CD14-positive monocyte (primary cell): ENCODE results near the gene HES3. TPM values are rescaled to one million over a fixed set of nuclear protein-coding genes. Genes with fewer than 3 reads are reported as not detected.

Experiments used
- DNase-seq, 3 donors: peaks; one replicate each; pipeline ENCODE4 v3.0.0-alpha.2; 2011 to 2022
- H2AFZ ChIP-seq: 2 replicates; pipeline ENCODE4 v1.6.0; 2012; ENCODE audit warnings: mild to moderate bottlenecking, low read depth, low read length, inconsistent platforms; ENCODE audit not compliant: insufficient read depth, poor library complexity, severe bottlenecking
- H3K27ac ChIP-seq, 2 donors: 1 replicate in 1 of 2; 2 replicates in 1 of 2; pipeline ENCODE4 v1.5.1; 2012 to 2013; ENCODE audit warnings: low read length in 2 of 2, control low read depth in 1 of 2, inconsistent platforms in 1 of 2, low read depth in 1 of 2, mild to moderate bottlenecking in 1 of 2
- H3K27me3 ChIP-seq, 2 donors: one replicate each; pipeline versions ENCODE4 v1.6.0 to v1.6.1; 2011 to 2013; ENCODE audit warnings: low read length in 2 of 2; ENCODE audit not compliant: control insufficient read depth in 2 of 2, insufficient read depth in 2 of 2
- H3K36me3 ChIP-seq, 2 donors: replicated peaks in 1 of 2; 1 replicate in 1 of 2; 2 replicates in 1 of 2; pipeline versions ENCODE4 v1.5.1 to v1.6.1; 2012 to 2013; ENCODE audit warnings: low read length in 2 of 2, control low read depth in 1 of 2, inconsistent platforms in 1 of 2, mild to moderate bottlenecking in 1 of 2; ENCODE audit not compliant: insufficient read depth in 2 of 2, control insufficient read depth in 1 of 2
- H3K4me1 ChIP-seq, 2 donors: 1 replicate in 1 of 2; 2 replicates in 1 of 2; pipeline versions ENCODE4 v1.5.1 to v1.6.1; 2012 to 2013; ENCODE audit warnings: low read length in 2 of 2, control low read depth in 1 of 2, inconsistent platforms in 1 of 2, mild to moderate bottlenecking in 1 of 2, moderate library complexity in 1 of 2; ENCODE audit not compliant: insufficient read depth in 2 of 2, control insufficient read depth in 1 of 2
- H3K4me2 ChIP-seq: replicated peaks from 2 replicates; pipeline ENCODE3; 2012; ENCODE audit warnings: low read length, moderate library complexity, mild to moderate bottlenecking; ENCODE audit not compliant: poor library complexity, severe bottlenecking; ENCODE audit errors: extremely low read depth
- H3K4me3 ChIP-seq, 3 experiments: fragments of 200-600 bp in 1 of 3; sonication (generic) in 1 of 3; replicated peaks in 1 of 3; 1 replicate in 2 of 3; 2 replicates in 1 of 3; pipeline ENCODE4 v1.5.1; 2011 to 2013; ENCODE audit warnings: low read length in 3 of 3, mild to moderate bottlenecking in 3 of 3, control low read depth in 2 of 3, low read depth in 2 of 3, inconsistent platforms in 1 of 3, moderate library complexity in 1 of 3
- H3K79me2 ChIP-seq: 2 replicates; pipeline ENCODE4 v1.6.0; 2012; ENCODE audit warnings: mild to moderate bottlenecking, control low read depth, inconsistent platforms, low read length, moderate library complexity; ENCODE audit not compliant: insufficient read depth
- H3K9ac ChIP-seq: 2 replicates; pipeline ENCODE4 v1.6.0; 2017; ENCODE audit warnings: low read length, mild to moderate bottlenecking; ENCODE audit not compliant: insufficient read depth, poor library complexity, severe bottlenecking
- H3K9me3 ChIP-seq, 2 donors: replicated peaks in 1 of 2; 1 replicate in 1 of 2; 2 replicates in 1 of 2; pipeline versions ENCODE4 v1.5.1 to v1.6.1; 2012 to 2013; ENCODE audit warnings: low read length in 2 of 2, control low read depth in 1 of 2; ENCODE audit not compliant: control insufficient read depth in 1 of 2, insufficient read depth in 1 of 2
- H4K20me1 ChIP-seq: 2 replicates; pipeline ENCODE4 v1.6.0; 2012; ENCODE audit warnings: mild to moderate bottlenecking, low read length, control low read depth, moderate library complexity; ENCODE audit not compliant: insufficient read depth
- H3K27ac Mint-ChIP-seq, 7 donors: one replicate each; pipeline ENCODE4 v1.8.0; 2020; ENCODE audit warnings: mild to moderate bottlenecking in 7 of 7, mixed read lengths in 7 of 7, moderate library complexity in 6 of 7, inconsistent platforms in 2 of 7
- H3K27me3 Mint-ChIP-seq, 3 donors: one replicate each; pipeline ENCODE4 v1.8.0; 2021 to 2022; ENCODE audit warnings: low read depth in 3 of 3, mild to moderate bottlenecking in 3 of 3, mixed read lengths in 3 of 3, moderate library complexity in 3 of 3, inconsistent platforms in 1 of 3
- H3K36me3 Mint-ChIP-seq, 2 donors: one replicate each; pipeline ENCODE4 v1.8.0; 2020; ENCODE audit warnings: mixed read lengths in 2 of 2, inconsistent platforms in 1 of 2, mild to moderate bottlenecking in 1 of 2
- H3K4me1 Mint-ChIP-seq: one replicate; pipeline ENCODE4 v1.8.0; 2020; ENCODE audit warnings: mild to moderate bottlenecking, mixed read lengths
- H3K4me3 Mint-ChIP-seq, 2 donors: one replicate each; pipeline ENCODE4 v1.8.0; 2020; ENCODE audit warnings: mild to moderate bottlenecking in 2 of 2, mixed read lengths in 2 of 2, moderate library complexity in 1 of 2
- H3K9me3 Mint-ChIP-seq, 7 donors: one replicate each; pipeline ENCODE4 v1.8.0; 2020 to 2022; ENCODE audit warnings: mixed read lengths in 7 of 7, mild to moderate bottlenecking in 6 of 7, moderate library complexity in 6 of 7, inconsistent platforms in 2 of 7
- CTCF ChIP-seq: fragments of 200-600 bp; IDR thresholded peaks from one replicate; pipeline ENCODE4 v1.8.0; 2022; ENCODE audit warnings: antibody characterized with exemption, mild to moderate bottlenecking
- WGBS: methylation state at CpG from one replicate; pipeline ENCODE4 v1.1.5; 2013; ENCODE audit warnings: missing lambda C conversion rate; ENCODE audit not compliant: insufficient coverage; 5-methylcytosine and 5-hydroxymethylcytosine counted together
- intact Hi-C, 2 donors: fragments of 100-400 bp; cut with micrococcal nuclease; formaldehyde crosslinking; loops; one replicate each; pipeline versions ENCODE4 v1.15.0 to v1.15.1; 2023
- polyA plus RNA-seq, 3 donors: library from polyadenylated mRNA; depleted of rRNA in 1 of 3; unstranded in 2 of 3; stranded (reverse) in 1 of 3; fragments of 300-500 nt in 2 of 3; fragments of >200 nt in 1 of 3; fragmentation: Illumina TruSeq in 2 of 3; gene quantifications; 1 replicate in 2 of 3; 2 replicates in 1 of 3; pipeline ENCODE4 v1.2.3, GENCODE V29; 2012 to 2021

HES3 gene
- polyA plus RNA-seq, 3 donors = not detected

- no peak overlapping the region for H3K4me2 ChIP-seq
- H4K20me1 ChIP-seq = peaks cover 6% of the 10 kb centered on the region
- peaks cover 0 to 24% (median 5%) of the 10 kb centered on the region in 7 donors for H3K9me3 Mint-ChIP-seq
- H3K4me1 ChIP-seq = peaks cover 1 to 16% of the 10 kb centered on the region in 2 donors
- WGBS = 6% methylated on average over 22 of the region's 33 CpGs
- peaks cover 0 to 5% of the 10 kb centered on the region in 2 donors for H3K36me3 Mint-ChIP-seq
- peaks cover 7% of the 10 kb centered on the region for H3K4me1 Mint-ChIP-seq
- H2AFZ ChIP-seq = no peak overlapping the region
- no peaks in the 10 kb centered on the region for H3K79me2 ChIP-seq
- peaks cover 72 to 85% (median 82%) of the 10 kb centered on the region in 3 donors for H3K27me3 Mint-ChIP-seq
- no peak overlapping the region for H3K27ac Mint-ChIP-seq
- peak overlapping the region in 1 of 2 donors; percentile 79 for H3K4me3 Mint-ChIP-seq
- peaks cover 0 to 20% of the 10 kb centered on the region in 2 donors for H3K9me3 ChIP-seq
- no peak overlapping the region for H3K4me3 ChIP-seq
- H3K36me3 ChIP-seq = no peaks in the 10 kb centered on the region
- peaks cover 34 to 71% of the 10 kb centered on the region in 2 donors for H3K27me3 ChIP-seq
- intact Hi-C loops = loop anchor here (5.0 to 10.0 kb wide), 3 partner anchors 136 to 186 kb away; partner anchors contain the start of gene ACOT7 (in 1 of the 2)
- TF ChIP-seq CTCF = no peak
- no peak for DNase-seq
- H3K9ac ChIP-seq = no peak overlapping the region
- no peak overlapping the region for H3K27ac ChIP-seq
These were observed 2.7 kb upstream of the HES3 start for GRCh38 chr1:6241107-6241886.

- intact Hi-C loops = loop anchor here (5.0 to 10.0 kb wide), 3 partner anchors 137 to 187 kb away; partner anchors contain the start of gene ACOT7 (in 1 of the 2)
- TF ChIP-seq CTCF = no peak
- Histone ChIP-seq H3K27me3 (peaks cover 34 to 79% of the 10 kb centered on the region in 2 donors), H3K36me3 (no peaks in the 10 kb centered on the region), H3K4me3 (no peak overlapping the region), H3K27ac (no peak overlapping the region), H3K4me1 (peaks cover 0 to 21% of the 10 kb centered on the region in 2 donors), H3K9me3 (peaks cover 0 to 21% of the 10 kb centered on the region in 2 donors), H4K20me1 (peaks cover 9% of the 10 kb centered on the region), H3K9ac (no peak overlapping the region), H2AFZ (no peak overlapping the region), H3K4me2 (no peak overlapping the region), H3K79me2 (no peaks in the 10 kb centered on the region)
- WGBS = 1% methylated on average over 89 of the region's 99 CpGs
- no peak overlapping the region for H3K27ac Mint-ChIP-seq
- no peak for DNase-seq
- peaks cover 0 to 7% of the 10 kb centered on the region in 2 donors for H3K36me3 Mint-ChIP-seq
- peaks cover 79 to 91% (median 90%) of the 10 kb centered on the region in 3 donors for H3K27me3 Mint-ChIP-seq
- peaks cover 0 to 24% (median 6%) of the 10 kb centered on the region in 7 donors for H3K9me3 Mint-ChIP-seq
- peaks cover 10% of the 10 kb centered on the region for H3K4me1 Mint-ChIP-seq
- peak overlapping the region in 1 of 2 donors; percentile 79 for H3K4me3 Mint-ChIP-seq
These were observed 1.9 kb upstream of the HES3 start for GRCh38 chr1:6241887-6242740.
